H1 (cell line): ENCODE results near the gene MGAT4B. TPM values are rescaled to one million over a fixed set of nuclear protein-coding genes. Genes with fewer than 3 reads are reported as not detected.

Source experiments
- CTCF ChIA-PET: fragments of 300-600 bp; sonication (Branson Sonifier 250); formaldehyde crosslinking; loops from one replicate; lab custom pipeline; 2021; ENCODE audit not compliant: partially characterized antibody; lab: Charles Lee
- POLR2A ChIA-PET: fragments of 300-600 bp; sonication (Branson Sonifier 250); formaldehyde crosslinking; loops from one replicate; lab custom pipeline; 2021; ENCODE audit warnings: inconsistent platforms; ENCODE audit not compliant: partially characterized antibody; lab: Charles Lee
- DNase-seq, 2 experiments: peaks; one replicate each; pipeline versions ENCODE4 v3.0.0 to v3.0.0-alpha.2; 2010 to 2022; ENCODE audit warnings: low spot score in 2 of 2, low read depth in 1 of 2, mixed read lengths in 1 of 2
- FAIRE-seq: peaks from 2 replicates; lab custom pipeline; 2011; peaks lifted over from hg19 to GRCh38; lab: Jason Lieb, UNC
- H2AFZ ChIP-seq: 2 replicates; pipeline ENCODE4 v1.8.1; 2012; ENCODE audit warnings: low read length, inconsistent platforms
- H2AK5ac ChIP-seq: 2 replicates; pipeline ENCODE4 v1.6.1; 2013; ENCODE audit warnings: low read depth, low read length
- H2BK120ac ChIP-seq: replicated peaks from 2 replicates; pipeline ENCODE3; 2013; ENCODE audit warnings: low read depth, low read length, inconsistent platforms
- H2BK12ac ChIP-seq: 2 replicates; pipeline ENCODE4 v1.6.1; 2013; ENCODE audit warnings: low read depth, low read length
- H2BK15ac ChIP-seq: 2 replicates; pipeline ENCODE4 v1.6.1; 2013; ENCODE audit warnings: low read length
- H2BK20ac ChIP-seq: 2 replicates; pipeline ENCODE4 v1.6.1; 2013; ENCODE audit warnings: low read length
- H2BK5ac ChIP-seq: 2 replicates; pipeline ENCODE4 v1.6.1; 2013; ENCODE audit warnings: low read depth, low read length
- H3K14ac ChIP-seq: 2 replicates; pipeline ENCODE4 v1.6.1; 2013; ENCODE audit warnings: inconsistent platforms; ENCODE audit not compliant: insufficient read length
- H3K18ac ChIP-seq: 2 replicates; pipeline ENCODE4 v1.6.1; 2013; ENCODE audit warnings: low read length; ENCODE audit errors: extremely low read depth
- H3K23ac ChIP-seq: 2 replicates; pipeline ENCODE4 v1.6.1; 2013; ENCODE audit warnings: inconsistent platforms; ENCODE audit not compliant: insufficient read length
- H3K23me2 ChIP-seq: 2 replicates; pipeline ENCODE4 v1.6.1; 2013; ENCODE audit warnings: low read depth, low read length
- H3K27ac ChIP-seq: 2 replicates; pipeline ENCODE4 v1.6.1; 2011; ENCODE audit warnings: low read depth, low read length, inconsistent platforms
- H3K27me3 ChIP-seq, 4 experiments: replicated peaks in 1 of 4; 1 replicate in 1 of 4; 2 replicates in 3 of 4; pipeline versions ENCODE4 v1.6.1 to v1.8.1; 2011 to 2013; ENCODE audit warnings: low read length in 3 of 4, mild to moderate bottlenecking in 3 of 4, inconsistent platforms in 2 of 4, mixed read lengths in 2 of 4, moderate library complexity in 1 of 4; ENCODE audit not compliant: control insufficient read depth in 3 of 4, insufficient read depth in 3 of 4; ENCODE audit errors: extremely low read depth in 1 of 4
- H3K36me3 ChIP-seq, 4 experiments: 2 replicates each; pipeline versions ENCODE4 v1.6.1 to v1.8.1; 2011 to 2013; ENCODE audit warnings: mild to moderate bottlenecking in 4 of 4, low read length in 3 of 4, moderate library complexity in 2 of 4, control low read depth in 1 of 4, inconsistent platforms in 1 of 4; ENCODE audit not compliant: insufficient read depth in 4 of 4, control insufficient read depth in 2 of 4
- H3K4ac ChIP-seq: replicated peaks from 2 replicates; pipeline ENCODE3; 2013; ENCODE audit warnings: low read length, low read depth, mixed read lengths, inconsistent platforms; ENCODE audit not compliant: insufficient read length
- H3K4me1 ChIP-seq, 4 experiments: replicated peaks in 1 of 4; 1 replicate in 1 of 4; 2 replicates in 3 of 4; pipeline versions ENCODE4 v1.6.1 to v1.8.1; 2011 to 2013; ENCODE audit warnings: low read length in 3 of 4, inconsistent platforms in 2 of 4, mixed read lengths in 1 of 4; ENCODE audit not compliant: insufficient read depth in 4 of 4, control insufficient read depth in 3 of 4
- H3K4me2 ChIP-seq, 2 experiments: 2 replicates each; pipeline versions ENCODE4 v1.6.1 to v1.8.1; 2011 to 2013; ENCODE audit warnings: low read depth in 2 of 2, low read length in 2 of 2, control low read depth in 1 of 2, inconsistent platforms in 1 of 2, mild to moderate bottlenecking in 1 of 2; ENCODE audit not compliant: insufficient read depth in 1 of 2
- H3K4me3 ChIP-seq, 4 experiments: fragments of 200-600, 300-600 bp in 1 of 4; sonication (generic), shearing (Covaris generic), sonication (Bioruptor Twin) in 1 of 4; 2 replicates each; pipeline versions ENCODE4 v1.5.1 to v1.8.1; 2011 to 2016; ENCODE audit warnings: low read length in 4 of 4, low read depth in 3 of 4, control low read depth in 2 of 4, inconsistent platforms in 2 of 4, mild to moderate bottlenecking in 2 of 4, mixed read lengths in 1 of 4, moderate library complexity in 1 of 4; ENCODE audit not compliant: insufficient read depth in 2 of 4; ENCODE audit errors: extremely low read depth in 1 of 4
- H3K56ac ChIP-seq: replicated peaks from 2 replicates; pipeline ENCODE3; 2013; ENCODE audit warnings: low read depth, mild to moderate bottlenecking, mixed read lengths, low read length, inconsistent platforms; ENCODE audit not compliant: insufficient read length
- H3K79me1 ChIP-seq: 2 replicates; pipeline ENCODE4 v1.6.1; 2013; ENCODE audit warnings: low read depth, low read length, control low read depth
- H3K79me2 ChIP-seq, 2 experiments: 2 replicates each; pipeline versions ENCODE4 v1.6.1 to v1.8.1; 2012 to 2013; ENCODE audit warnings: low read length in 2 of 2, mild to moderate bottlenecking in 2 of 2, inconsistent platforms in 1 of 2; ENCODE audit not compliant: insufficient read depth in 2 of 2, control insufficient read depth in 1 of 2
- H3K9ac ChIP-seq, 4 experiments: replicated peaks in 1 of 4; 1 replicate in 1 of 4; 2 replicates in 3 of 4; pipeline versions ENCODE4 v1.6.1 to v1.8.1; 2011 to 2013; ENCODE audit warnings: low read depth in 3 of 4, low read length in 3 of 4, control low read depth in 2 of 4, mild to moderate bottlenecking in 2 of 4, moderate library complexity in 2 of 4, inconsistent platforms in 1 of 4; ENCODE audit errors: extremely low read depth in 1 of 4
- H3K9me3 ChIP-seq, 2 experiments: 2 replicates each; pipeline versions ENCODE4 v1.6.1 to v1.8.1; 2012 to 2013; ENCODE audit warnings: mild to moderate bottlenecking in 2 of 2, moderate library complexity in 2 of 2, control low read depth in 1 of 2, inconsistent platforms in 1 of 2, low read depth in 1 of 2, low read length in 1 of 2, mixed read lengths in 1 of 2; ENCODE audit not compliant: insufficient read depth in 2 of 2
- H4K20me1 ChIP-seq, 2 experiments: replicated peaks in 1 of 2; 2 replicates each; pipeline versions ENCODE3 to v1.8.1; 2011 to 2013; ENCODE audit warnings: inconsistent platforms in 2 of 2, low read length in 2 of 2, mild to moderate bottlenecking in 1 of 2; ENCODE audit not compliant: insufficient read depth in 2 of 2, control insufficient read depth in 1 of 2
- H4K5ac ChIP-seq: 2 replicates; pipeline ENCODE4 v1.6.1; 2013; ENCODE audit warnings: low read length, low read depth, mixed read lengths, inconsistent platforms; ENCODE audit not compliant: insufficient read length
- H4K8ac ChIP-seq: 2 replicates; pipeline ENCODE4 v1.8.0; 2013; ENCODE audit warnings: mild to moderate bottlenecking, moderate library complexity, low read length, inconsistent platforms; ENCODE audit not compliant: insufficient read depth; ENCODE audit errors: extremely low read depth
- H4K91ac ChIP-seq: replicated peaks from 2 replicates; pipeline ENCODE3; 2013; ENCODE audit warnings: low read length, mixed read lengths, inconsistent platforms; ENCODE audit not compliant: insufficient read length
- KDM4A ChIP-seq: IDR thresholded peaks from one replicate; pipeline ENCODE4 v1.7.1; 2012; ENCODE audit warnings: low read depth, mild to moderate bottlenecking, moderate library complexity, low read length, inconsistent platforms; ENCODE audit not compliant: severe bottlenecking
- NRF1 ChIP-seq: IDR thresholded peaks from 2 replicates; pipeline ENCODE4 v1.6.1; 2011; ENCODE audit warnings: mild to moderate bottlenecking, low read depth, low read length, improper control_type of control experiment
- POU5F1 ChIP-seq: IDR thresholded peaks from 2 replicates; pipeline ENCODE4 v1.6.1; 2011; ENCODE audit warnings: low read depth, mild to moderate bottlenecking, low read length, moderate library complexity
- WGBS, 2 experiments: shearing (Covaris generic) in 1 of 2; methylation state at CpG; one replicate each; pipeline versions ENCODE4 v1.1.6 to v1.1.7; 2013 to 2015; ENCODE audit warnings: low lambda C conversion rate in 2 of 2, mixed read lengths in 2 of 2, inconsistent platforms in 1 of 2, low coverage in 1 of 2, missing lambda C conversion rate in 1 of 2; ENCODE audit not compliant: insufficient replicate concordance in 2 of 2, insufficient coverage in 1 of 2, insufficient read length in 1 of 2; ENCODE audit errors: extremely low coverage in 1 of 2, missing lambda C conversion rate in 1 of 2; 5-methylcytosine and 5-hydroxymethylcytosine counted together
- polyA plus RNA-seq, 7 experiments: library from polyadenylated mRNA; depleted of rRNA in 3 of 7; stranded (reverse) in 5 of 7; unstranded in 2 of 7; fragments of >200 nt in 5 of 7; fragments of 200-250 nt in 2 of 7; gene quantifications; 1 replicate in 5 of 7; 2 replicates in 1 of 7; 4 replicates in 1 of 7; pipeline versions ENCODE4 v1.2.1 to v1.2.3, GENCODE V29; 2011 to 2013; ENCODE audit warnings: missing spikeins in 2 of 7, mixed read lengths in 2 of 7
- total RNA-seq: library from RNA; stranded (reverse); fragmentation: NEBNext Ultra II Directional; extraction: Animal tissue kit (Norgen Biotek cat#: 25700); gene quantifications from 2 replicates; pipeline ENCODE4 v1.2.1, GENCODE V29; 2021

MGAT4B gene
- total and polyA plus RNA-seq, 2 of the 8 experiments (the other 6 are each of a cell fraction or from before 2014, with no cell fraction given): 116 to 128 TPM

GRCh38 chr5:179817890-179818745 is 11.5 kb upstream of the MGAT4B start:
- H3K9ac ChIP-seq: 0 out of 7 replicates have a peak overlapping the region, but pooled peaks of 1 of the 4 experiments have one; percentile 34
- H3K27ac ChIP-seq: peak overlapping the region; percentile 67; the same call in 1 of the 2 replicates
- POLR2A ChIA-PET: interaction anchor here (1.7 to 12.6 kb wide), 4 partner anchors 9 to 85 kb away, joined by 3 to 207 read pairs (median 6); partner anchors contain the start of genes LTC4S and MGAT4B
- peak overlapping the region; percentile 77; the same call in 1 of the 2 replicates for H2BK12ac ChIP-seq
- TF ChIP-seq KDM4A (peak; percentile 3), NRF1 (0 out of 2 replicates have a peak, but pooled peaks have one; percentile 4), POU5F1 (no peak)
- peak overlapping the region; percentile 55 for H2BK15ac ChIP-seq
- no peaks in the 10 kb centered on the region; a peak in 1 of 8 replicates for H3K36me3 ChIP-seq
- 0 out of 2 replicates have a peak overlapping the region, but pooled peaks have one; percentile 0 for H2AK5ac ChIP-seq
- 54% methylated on average over 14 of the region's 14 CpGs; no CpG with 5 or more reads in 1 of the 2 experiments for WGBS, 2 experiments
- FAIRE-seq (no peak), DNase-seq (no peak)
- no peak overlapping the region for H2AFZ ChIP-seq
- H3K56ac ChIP-seq: no peak overlapping the region
- H2BK120ac ChIP-seq: peak overlapping the region; percentile 82
- H4K5ac ChIP-seq: peak overlapping the region; percentile 1
- H3K4me2 ChIP-seq: peak overlapping the region; percentile 54 to 58
- peaks cover 4 to 42% (median 37%) of the 10 kb centered on the region in 4 experiments for H3K4me1 ChIP-seq
- H3K18ac ChIP-seq: peak overlapping the region; percentile 90
- H2BK5ac ChIP-seq: peak overlapping the region; percentile 96; the same call in 1 of the 2 replicates
- peak overlapping the region; percentile 76 for H3K4ac ChIP-seq
- peaks cover 0 to 5% (median 2%) of the 10 kb centered on the region in 4 experiments; a peak in 2 of 7 replicates for H3K27me3 ChIP-seq
- H3K23ac ChIP-seq: no peak overlapping the region
- peaks cover 4 to 20% of the 10 kb centered on the region in 2 experiments; a peak in 2 of 4 replicates for H3K79me2 ChIP-seq
- H2BK20ac ChIP-seq: peak overlapping the region; percentile 51
- CTCF ChIA-PET: interaction anchor here (1.0 kb wide), 1 partner anchor 21 kb away, joined by 3 read pairs; no protein-coding TSS in a partner anchor
- no peaks in the 10 kb centered on the region for H3K9me3 ChIP-seq
- H3K23me2 ChIP-seq: peaks cover 15% of the 10 kb centered on the region; the same call in 1 of the 2 replicates
- H4K20me1 ChIP-seq: peaks cover 8 to 13% of the 10 kb centered on the region in 2 experiments
- H4K91ac ChIP-seq: peak overlapping the region; percentile 99
- H4K8ac ChIP-seq: peak overlapping the region; percentile 93
- peaks cover 8% of the 10 kb centered on the region for H3K79me1 ChIP-seq
- no peak overlapping the region for H3K14ac ChIP-seq
- peak overlapping the region; percentile 3 to 91 (median 30); a peak in 5 of 8 replicates for H3K4me3 ChIP-seq
